ENCODE measurements around the gene KIAA0513.
A peak's percentile ranks its signal among the peaks of the same experiment; 100 is the strongest.

The KIAA0513 gene

GRCh38 chr16:85075236-85075924 lies 47.8 kb downstream of the KIAA0513 start:
- no peak for DNase-seq

- DNase-seq: no peak
These were observed 49.4 kb downstream of the KIAA0513 start for GRCh38 chr16:85077039-85077438.

- no peak for DNase-seq
These were observed 50.1 kb downstream of the KIAA0513 start for GRCh38 chr16:85077576-85078125.

GRCh38 chr16:85078226-85078625 lies 50.6 kb downstream of the KIAA0513 start:
- DNase-seq: no peak

- no peak for DNase-seq
These were observed 51.4 kb downstream of the KIAA0513 start for GRCh38 chr16:85078952-85079351.

GRCh38 chr16:85079785-85080570 lies 52.4 kb downstream of the KIAA0513 start:
- DNase-seq: no peak

- no peak for DNase-seq
These were observed 53.4 kb downstream of the KIAA0513 start for GRCh38 chr16:85081038-85081437.

- no peak for DNase-seq
These were observed 54.2 kb downstream of the KIAA0513 start for GRCh38 chr16:85081765-85082164.

GRCh38 chr16:85082173-85083050 lies 54.8 kb downstream of the KIAA0513 start:
- no peak for DNase-seq

GRCh38 chr16:85083051-85083639 lies 55.5 kb downstream of the KIAA0513 start:
- DNase-seq: no peak

GRCh38 chr16:85084841-85085510 lies 57.4 kb downstream of the KIAA0513 start:
- DNase-seq: no peak

GRCh38 chr16:85085721-85086120 lies 58.1 kb downstream of the KIAA0513 start:
- no peak for DNase-seq

GRCh38 chr16:85086347-85087291 lies 59.0 kb downstream of the KIAA0513 start:
- DNase-seq: peak; percentile 70

- no peak for DNase-seq
These were observed 60.4 kb downstream of the KIAA0513 start for GRCh38 chr16:85087899-85088569.

GRCh38 chr16:85088570-85089199 lies 61.1 kb downstream of the KIAA0513 start:
- DNase-seq: no peak

GRCh38 chr16:85089525-85089924 lies 61.9 kb downstream of the KIAA0513 start:
- DNase-seq: no peak

- no peak for DNase-seq
These were observed 62.6 kb downstream of the KIAA0513 start for GRCh38 chr16:85090181-85090580.

- no peak for DNase-seq
These were observed 63.4 kb downstream of the KIAA0513 start for GRCh38 chr16:85090873-85091521.

GRCh38 chr16:85091522-85091910 lies 63.9 kb downstream of the KIAA0513 start:
- DNase-seq: no peak

Data from left hindlimb (tissue), 1 donor.